ENCODE measurements around the gene CSNK2A1.
"Not testable (repeated sequence)": the region's sequence is repeated elsewhere in the genome, so short reads cannot be mapped to it uniquely, and the experiment has no call there.

The CSNK2A1 gene

GRCh38 chr20:462199-462991 is 81.2 kb downstream of the CSNK2A1 start, which contains the start of gene TBC1D20:
TSS of gene TBC1D20 (minus strand) at chr20:462533. CDS start at chr20:462405, 128 bp downstream.
- Mint-ChIP-seq H3K9me3 (no peaks in the 10 kb centered on the region), H3K27ac (peak within 1 kb of the TSS; percentile 87 to 95), H3K4me3 (peak within 1 kb of the TSS; percentile 88 to 91), H3K4me1 (ENCODE audit: low read depth in 2 of 2) (peaks cover 30 to 34% of the 10 kb centered on the region in 2 donors), H3K36me3 (ENCODE audit: insufficient read depth) (peaks cover 7% of the 10 kb centered on the region), H3K27me3 (peaks cover 0 to 8% of the 10 kb centered on the region in 2 donors)
- peak; percentile 75 to 80 (median 77) for DNase-seq
- ATAC-seq (replicated peaks): peak; percentile 94

- Mint-ChIP-seq H3K27ac (peak overlapping the region; percentile 87 to 90), H3K4me1 (ENCODE audit: low read depth in 2 of 2) (peaks cover 31 to 37% of the 10 kb centered on the region in 2 donors), H3K27me3 (no peaks in the 10 kb centered on the region), H3K4me3 (peak overlapping the region; percentile 88 to 91), H3K9me3 (no peaks in the 10 kb centered on the region), H3K36me3 (ENCODE audit: insufficient read depth) (peaks cover 7% of the 10 kb centered on the region)
- ATAC-seq (replicated peaks): peak; percentile 32
- DNase-seq: peak; percentile 42 to 49 (median 46)
Observed at GRCh38 chr20:461254-462198, 82.1 kb downstream of the CSNK2A1 start.

GRCh38 chr20:460707-461106 is 82.9 kb downstream of the CSNK2A1 start:
- Mint-ChIP-seq H3K4me3 (peak overlapping the region; percentile 88 to 91), H3K9me3 (no peaks in the 10 kb centered on the region), H3K27ac (peak overlapping the region in 1 of 2 donors; percentile 90), H3K36me3 (ENCODE audit: insufficient read depth) (peaks cover 7% of the 10 kb centered on the region), H3K4me1 (ENCODE audit: low read depth in 2 of 2) (peaks cover 31 to 37% of the 10 kb centered on the region in 2 donors), H3K27me3 (no peaks in the 10 kb centered on the region)
- DNase-seq (no peak), ATAC-seq (replicated peaks) (no peak)

GRCh38 chr20:460180-460579 is 83.4 kb downstream of the CSNK2A1 start:
- H3K9me3 Mint-ChIP-seq: no peaks in the 10 kb centered on the region
- H3K27me3 Mint-ChIP-seq: no peaks in the 10 kb centered on the region
- no peak for ATAC-seq (replicated peaks)
- peak overlapping the region in 1 of 2 donors; percentile 90 for H3K27ac Mint-ChIP-seq
- DNase-seq: no peak
- H3K4me3 Mint-ChIP-seq: peak overlapping the region; percentile 88 to 91
- H3K36me3 Mint-ChIP-seq (ENCODE audit: insufficient read depth): peaks cover 7% of the 10 kb centered on the region
- peaks cover 31 to 37% of the 10 kb centered on the region in 2 donors for H3K4me1 Mint-ChIP-seq (ENCODE audit: low read depth in 2 of 2)

GRCh38 chr20:458776-459175 is 84.8 kb downstream of the CSNK2A1 start:
- no peak for ATAC-seq (replicated peaks)
- DNase-seq: no peak
- Mint-ChIP-seq H3K4me3 (no peak overlapping the region), H3K36me3 (ENCODE audit: insufficient read depth) (peaks cover 7% of the 10 kb centered on the region), H3K4me1 (ENCODE audit: low read depth in 2 of 2) (peaks cover 33 to 37% of the 10 kb centered on the region in 2 donors), H3K9me3 (no peaks in the 10 kb centered on the region), H3K27ac (no peak overlapping the region), H3K27me3 (no peaks in the 10 kb centered on the region)

GRCh38 chr20:454951-455350 is 88.6 kb downstream of the CSNK2A1 start:
- H3K27ac Mint-ChIP-seq: no peak overlapping the region
- no peaks in the 10 kb centered on the region for H3K9me3 Mint-ChIP-seq
- H3K36me3 Mint-ChIP-seq (ENCODE audit: insufficient read depth): peaks cover 9% of the 10 kb centered on the region
- no peak for DNase-seq
- no peaks in the 10 kb centered on the region for H3K27me3 Mint-ChIP-seq
- no peak overlapping the region for H3K4me3 Mint-ChIP-seq
- peaks cover 20 to 25% of the 10 kb centered on the region in 2 donors for H3K4me1 Mint-ChIP-seq (ENCODE audit: low read depth in 2 of 2)
- no peak for ATAC-seq (replicated peaks)

GRCh38 chr20:452021-452420 is 91.6 kb downstream of the CSNK2A1 start:
- Mint-ChIP-seq H3K4me1 (ENCODE audit: low read depth in 2 of 2) (peaks cover 10 to 12% of the 10 kb centered on the region in 2 donors), H3K36me3 (ENCODE audit: insufficient read depth) (peaks cover 16% of the 10 kb centered on the region), H3K27ac (peak overlapping the region in 1 of 2 donors; percentile 38)
- H3K4me3 Mint-ChIP-seq; H3K9me3 Mint-ChIP-seq; DNase-seq; H3K27me3 Mint-ChIP-seq; ATAC-seq (replicated peaks): not testable (repeated sequence)

- peaks cover 6 to 8% of the 10 kb centered on the region in 2 donors for H3K4me1 Mint-ChIP-seq (ENCODE audit: low read depth in 2 of 2)
- H3K36me3 Mint-ChIP-seq (ENCODE audit: insufficient read depth): peaks cover 40% of the 10 kb centered on the region
- H3K4me3 Mint-ChIP-seq: no peak overlapping the region
- H3K9me3 Mint-ChIP-seq: no peaks in the 10 kb centered on the region
- ATAC-seq (replicated peaks) (no peak), DNase-seq (no peak)
- no peaks in the 10 kb centered on the region for H3K27me3 Mint-ChIP-seq
- H3K27ac Mint-ChIP-seq: no peak overlapping the region
Observed at GRCh38 chr20:445514-446336, 97.9 kb downstream of the CSNK2A1 start.

GRCh38 chr20:444862-445426 is 98.6 kb downstream of the CSNK2A1 start:
- no peaks in the 10 kb centered on the region for H3K9me3 Mint-ChIP-seq
- peaks cover 7% of the 10 kb centered on the region in 2 donors for H3K4me1 Mint-ChIP-seq (ENCODE audit: low read depth in 2 of 2)
- DNase-seq: no peak
- ATAC-seq (replicated peaks): no peak
- H3K27ac Mint-ChIP-seq: peak overlapping the region in 1 of 2 donors; percentile 32
- H3K36me3 Mint-ChIP-seq (ENCODE audit: insufficient read depth): peaks cover 44% of the 10 kb centered on the region
- no peak overlapping the region for H3K4me3 Mint-ChIP-seq
- H3K27me3 Mint-ChIP-seq: no peaks in the 10 kb centered on the region

- no peak for ATAC-seq (replicated peaks)
- Mint-ChIP-seq H3K27me3 (no peaks in the 10 kb centered on the region), H3K36me3 (ENCODE audit: insufficient read depth) (peaks cover 42% of the 10 kb centered on the region), H3K4me3 (no peak overlapping the region), H3K4me1 (ENCODE audit: low read depth in 2 of 2) (peaks cover 11 to 14% of the 10 kb centered on the region in 2 donors), H3K27ac (peak overlapping the region in 1 of 2 donors; percentile 32), H3K9me3 (no peaks in the 10 kb centered on the region)
- DNase-seq: no peak
Observed at GRCh38 chr20:444117-444516, 99.5 kb downstream of the CSNK2A1 start.

- peaks cover 47% of the 10 kb centered on the region for H3K36me3 Mint-ChIP-seq (ENCODE audit: insufficient read depth)
- ATAC-seq (replicated peaks): no peak
- peak overlapping the region in 1 of 2 donors; percentile 52 for H3K27ac Mint-ChIP-seq
- no peak overlapping the region for H3K4me3 Mint-ChIP-seq
- no peaks in the 10 kb centered on the region for H3K27me3 Mint-ChIP-seq
- DNase-seq: no peak
- peaks cover 19 to 21% of the 10 kb centered on the region in 2 donors for H3K4me1 Mint-ChIP-seq (ENCODE audit: low read depth in 2 of 2)
- H3K9me3 Mint-ChIP-seq: no peaks in the 10 kb centered on the region
Observed at GRCh38 chr20:443223-443775, 100.3 kb downstream of the CSNK2A1 start.

GRCh38 chr20:440636-441035 is 103.0 kb downstream of the CSNK2A1 start:
- Mint-ChIP-seq H3K36me3 (ENCODE audit: insufficient read depth) (peaks cover 55% of the 10 kb centered on the region), H3K27me3 (no peaks in the 10 kb centered on the region), H3K27ac (no peak overlapping the region), H3K4me1 (ENCODE audit: low read depth in 2 of 2) (peaks cover 34% of the 10 kb centered on the region in 2 donors), H3K9me3 (no peaks in the 10 kb centered on the region), H3K4me3 (no peak overlapping the region)
- no peak for ATAC-seq (replicated peaks)
- DNase-seq: no peak
